Kidney (tissue), 14 donors: Measurements from ENCODE around the gene PRKCQ. TPM values are rescaled to one million over a fixed set of nuclear protein-coding genes. Genes with fewer than 3 reads are reported as not detected.

ENCODE experiments used
- DNase-seq, 5 donors: peaks; one replicate each; pipeline ENCODE4 v3.0.0-alpha.2; 2013 to 2020
- FAIRE-seq: peaks from 2 replicates; lab custom pipeline; 2012; peaks lifted over from hg19 to GRCh38; lab: Jason Lieb, UNC
- H3K27ac ChIP-seq, 2 donors: one replicate each; pipeline ENCODE4 v1.7.0; 2013; ENCODE audit warnings: low read depth in 2 of 2, low read length in 2 of 2, inconsistent platforms in 1 of 2
- H3K27me3 ChIP-seq: one replicate; pipeline ENCODE4 v1.7.1; 2013; ENCODE audit warnings: low read length, inconsistent platforms; ENCODE audit not compliant: control insufficient read depth, insufficient read depth
- H3K36me3 ChIP-seq, 3 donors: one replicate each; pipeline versions ENCODE4 v1.7.0 to v1.7.1; 2013; ENCODE audit warnings: low read length in 3 of 3, control low read depth in 1 of 3, inconsistent platforms in 1 of 3; ENCODE audit not compliant: insufficient read depth in 3 of 3, control insufficient read depth in 2 of 3
- H3K4me1 ChIP-seq, 3 donors: one replicate each; pipeline versions ENCODE4 v1.7.0 to v1.7.1; 2013; ENCODE audit warnings: low read length in 3 of 3, inconsistent platforms in 1 of 3, low read depth in 1 of 3; ENCODE audit not compliant: control insufficient read depth in 2 of 3, insufficient read depth in 2 of 3
- H3K4me3 ChIP-seq, 3 donors: one replicate each; pipeline versions ENCODE4 v1.7.0 to v1.8.1; 2013; ENCODE audit warnings: low read length in 3 of 3, control low read depth in 1 of 3, inconsistent platforms in 1 of 3
- H3K9ac ChIP-seq, 3 donors: one replicate each; pipeline versions ENCODE4 v1.7.0 to v1.7.1; 2013; ENCODE audit warnings: low read length in 3 of 3, control low read depth in 1 of 3, inconsistent platforms in 1 of 3
- H3K9me3 ChIP-seq, 3 donors: one replicate each; pipeline versions ENCODE4 v1.7.0 to v1.7.1; 2013; ENCODE audit warnings: low read length in 3 of 3, control low read depth in 1 of 3, inconsistent platforms in 1 of 3; ENCODE audit not compliant: control insufficient read depth in 2 of 3, insufficient read depth in 1 of 3
- CTCF ChIP-seq: IDR thresholded peaks from 3 replicates; pipeline ENCODE4 v1.5.1; 2012; ENCODE audit warnings: mild to moderate bottlenecking, moderate library complexity, borderline replicate concordance; ENCODE audit not compliant: insufficient read depth; ENCODE audit errors: extremely low read depth
- intact Hi-C: fragments of 100-400 bp; cut with DNase I; formaldehyde crosslinking; loops from one replicate; pipeline ENCODE4 v1.11.1; 2022
- polyA plus RNA-seq: library from polyadenylated mRNA; stranded (reverse); fragments of 350-450 nt; fragmentation: Illumina TruSeq; extraction: RNeasy Lipid Tissue Mini Kit (QIAGEN cat#74804); gene quantifications from one replicate; pipeline ENCODE4 v1.2.3, GENCODE V29; 2014; ENCODE audit warnings: low read depth, low replicate concordance; ENCODE audit not compliant: insufficient read depth
- total RNA-seq: library from RNA; stranded (reverse); fragmentation: NEBNext Ultra II Directional; extraction: Animal tissue kit (Norgen Biotek cat#: 25700); gene quantifications from one replicate; pipeline ENCODE4 v1.2.1, GENCODE V29; 2021
- donor health status: control.
- donor health status: control.
- donor health status: control.
- donor health status: control.
- donor health status: control.
- donor health status: DM: yes; HTN: yes; CAD: no.
- donor health status: Normal renal cell carcinoma (clear cell type).

PRKCQ gene
- total and polyA plus RNA-seq, 2 donors from 2014 or later = 6.1 to 17.5 TPM

GRCh38 chr10:6601246-6601805, 21.2 kb upstream of the PRKCQ start:
- TF ChIP-seq CTCF = no peak
- Histone ChIP-seq H3K4me3 (no peak overlapping the region), H3K36me3 (no peaks in the 10 kb centered on the region), H3K9me3 (no peaks in the 10 kb centered on the region), H3K9ac (no peak overlapping the region), H3K4me1 (no peaks in the 10 kb centered on the region), H3K27me3 (no peaks in the 10 kb centered on the region), H3K27ac (no peak overlapping the region)
- FAIRE-seq (no peak), DNase-seq (no peak)
- intact Hi-C loops = no loop called here

DNA sequence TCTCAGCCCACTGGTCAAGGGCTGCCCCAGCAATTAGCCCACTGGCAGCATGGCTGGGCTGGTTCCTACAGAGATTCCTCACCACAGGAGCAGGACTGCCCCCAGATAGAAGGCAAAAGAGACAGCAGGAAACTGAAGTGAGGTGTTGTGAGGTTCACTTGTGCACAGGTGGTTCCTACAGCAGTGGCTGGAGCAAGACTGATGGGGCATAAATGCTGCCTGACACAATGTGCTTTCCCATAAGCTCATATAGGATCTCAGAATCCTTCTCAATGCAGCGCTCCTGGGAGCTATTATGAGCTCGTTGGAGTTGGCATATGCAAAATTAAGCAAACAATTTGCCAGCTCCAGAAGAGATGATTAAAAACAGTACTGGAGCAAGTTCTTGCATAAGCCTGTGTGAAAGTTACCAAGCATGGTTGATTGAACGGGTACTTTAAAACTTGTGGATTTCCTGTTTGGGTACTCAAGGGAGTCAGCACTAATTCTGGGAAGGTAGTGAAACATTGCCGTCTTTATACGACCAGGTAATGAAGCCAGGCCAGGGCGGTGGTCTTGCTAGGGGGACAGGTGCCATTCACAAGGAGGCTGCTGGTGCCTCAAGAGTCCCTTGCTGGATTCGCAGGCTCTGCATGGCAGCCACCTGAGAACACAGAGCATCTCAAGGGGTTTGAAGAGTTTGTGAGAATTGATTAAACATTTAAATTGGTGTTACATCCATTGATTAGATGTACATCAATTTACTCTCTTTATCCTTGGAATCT, 20.3 kb upstream of the PRKCQ start:
- H3K27ac ChIP-seq = no peak overlapping the region
- H3K9me3 ChIP-seq = no peaks in the 10 kb centered on the region
- H3K4me3 ChIP-seq = no peak overlapping the region
- no peak for FAIRE-seq
- TF ChIP-seq CTCF = no peak
- intact Hi-C loops = no loop called here
- no peaks in the 10 kb centered on the region for H3K36me3 ChIP-seq
- no peaks in the 10 kb centered on the region for H3K4me1 ChIP-seq
- no peak overlapping the region for H3K9ac ChIP-seq
- no peak for DNase-seq
- no peaks in the 10 kb centered on the region for H3K27me3 ChIP-seq

DNA sequence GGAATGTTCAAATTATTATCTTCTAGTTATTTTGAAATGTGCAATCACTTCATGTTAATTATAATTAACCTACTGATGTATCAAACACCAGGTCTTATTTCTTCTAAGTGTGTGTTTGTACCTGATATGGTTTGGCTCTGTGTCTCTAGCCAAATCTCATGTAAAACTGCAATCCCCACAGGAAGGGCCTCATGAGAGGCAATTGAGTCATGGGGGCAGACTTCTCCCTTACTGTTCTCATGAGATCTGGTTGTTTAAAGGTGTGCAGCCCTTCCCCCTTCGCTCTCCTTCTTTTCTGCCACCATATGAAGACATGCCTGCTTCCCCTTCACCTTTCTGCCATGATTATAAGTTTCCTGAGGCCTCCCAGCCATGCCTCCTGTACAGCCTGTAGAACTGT, 18.6 kb upstream of the PRKCQ start:
- intact Hi-C loops = no loop called here
- FAIRE-seq (no peak), DNase-seq (no peak)

More for the DNA sequence above, 18.6 kb upstream of the PRKCQ start:
- H3K27ac ChIP-seq = no peak overlapping the region
- TF ChIP-seq CTCF = no peak
- H3K4me1 ChIP-seq = no peaks in the 10 kb centered on the region
- H3K27me3 ChIP-seq = no peaks in the 10 kb centered on the region
- H3K4me3 ChIP-seq = no peak overlapping the region
- H3K9me3 ChIP-seq = no peaks in the 10 kb centered on the region
- H3K9ac ChIP-seq = no peak overlapping the region
- no peaks in the 10 kb centered on the region for H3K36me3 ChIP-seq
